Smooth muscle cell (in vitro differentiated cells): ENCODE results near the gene CREB5. TPM values are rescaled to one million over a fixed set of nuclear protein-coding genes. Genes with fewer than 3 reads are reported as not detected.
A peak's percentile ranks its signal among the peaks of the same experiment; 100 is the strongest.

Source experiments
- DNase-seq: peaks from one replicate; lab custom pipeline; 2025; ENCODE audit not compliant: unreplicated experiment; lab: John Stamatoyannopoulos, UW
- H2AFZ ChIP-seq: fragments of 200-600 bp; sonication (generic); 2 replicates; pipeline ENCODE4 v1.6.0; 2016; ENCODE audit warnings: antibody characterized with exemption, low read depth, mild to moderate bottlenecking
- H3F3A ChIP-seq: fragments of 200-600 bp; sonication (generic); 2 replicates; pipeline ENCODE4 v1.6.0; 2017; ENCODE audit warnings: antibody characterized with exemption, low read depth
- H3K27ac ChIP-seq: fragments of 200-600 bp; sonication (generic); 2 replicates; pipeline ENCODE4 v1.5.1; 2016; ENCODE audit warnings: low read depth, mild to moderate bottlenecking
- H3K27me3 ChIP-seq: fragments of 200-600 bp; sonication (generic); 2 replicates; pipeline ENCODE4 v1.6.1; 2016; ENCODE audit warnings: low read depth, mild to moderate bottlenecking
- H3K36me3 ChIP-seq: fragments of 200-600 bp; sonication (generic); 2 replicates; pipeline ENCODE4 v1.5.1; 2016; ENCODE audit warnings: low read depth
- H3K4me1 ChIP-seq: fragments of 200-600 bp; sonication (generic); 2 replicates; pipeline ENCODE4 v1.5.1; 2016; ENCODE audit warnings: low read depth
- H3K4me2 ChIP-seq: fragments of 200-600 bp; sonication (generic); 2 replicates; pipeline ENCODE4 v1.6.0; 2016; ENCODE audit warnings: mild to moderate bottlenecking
- H3K4me3 ChIP-seq: fragments of 200-600 bp; sonication (generic); 2 replicates; pipeline ENCODE4 v1.5.1; 2016; ENCODE audit warnings: mild to moderate bottlenecking
- H3K79me2 ChIP-seq: fragments of 200-600 bp; sonication (generic); 2 replicates; pipeline ENCODE4 v1.6.0; 2016; ENCODE audit warnings: low read depth, mild to moderate bottlenecking
- H3K9ac ChIP-seq: fragments of 200-600 bp; sonication (generic); 2 replicates; pipeline ENCODE4 v1.6.0; 2016; ENCODE audit warnings: low read depth
- H3K9me3 ChIP-seq: fragments of 200-600 bp; sonication (generic); replicated peaks from 2 replicates; pipeline ENCODE4 v1.5.1; 2016; ENCODE audit warnings: low read depth
- H4K20me1 ChIP-seq: fragments of 200-600 bp; sonication (generic); 2 replicates; pipeline ENCODE4 v1.6.0; 2016; ENCODE audit warnings: low read depth
- WGBS: methylation state at CpG from one replicate; pipeline ENCODE4 v1.1.7; 2016; ENCODE audit warnings: low lambda C conversion rate; 5-methylcytosine and 5-hydroxymethylcytosine counted together
- polyA plus RNA-seq: library from polyadenylated mRNA; unstranded; fragments of >200 nt; fragmentation: Nextera tagmentation; extraction: Ambion mirVana; gene quantifications from 2 replicates; pipeline ENCODE4 v1.2.1, GENCODE V29; 2016
- total RNA-seq: library from RNA; depleted of rRNA; stranded (reverse); fragments of >200 nt; gene quantifications from 2 replicates; pipeline ENCODE4 v1.2.3, GENCODE V29; 2014
- TF ChIP-seq, protein P1 (sequence below): fragments of 200-600 bp; sonication (generic); IDR thresholded peaks from 2 replicates; pipeline ENCODE4 v1.5.1; 2017; ENCODE audit warnings: borderline replicate concordance, mild to moderate bottlenecking, antibody characterized with exemption; ENCODE audit not compliant: insufficient read depth, poor library complexity, severe bottlenecking

Gene CREB5
- total and polyA plus RNA-seq, 2 experiments from 2014 or later, result 6.2 to 18.2 TPM

DNA sequence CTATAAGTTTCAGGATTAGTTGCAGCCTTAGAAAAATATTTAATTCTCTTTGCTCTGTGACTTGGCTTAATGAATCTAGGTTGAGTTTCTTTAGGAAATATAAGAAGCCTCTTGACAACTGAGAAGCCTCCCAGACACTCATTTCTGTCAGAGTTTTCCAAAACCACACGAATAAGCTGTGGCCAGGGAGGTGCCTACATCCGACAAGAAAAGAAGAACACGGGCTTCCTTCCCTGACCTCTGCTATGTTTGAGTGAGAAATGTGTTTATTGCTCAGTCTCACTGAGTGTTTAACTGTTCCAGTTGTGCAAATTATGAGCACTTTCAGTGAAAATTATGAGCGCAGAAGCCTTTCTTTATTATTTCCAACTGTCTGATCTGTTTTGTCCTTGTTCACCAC, 440.8 kb downstream of the CREB5 start:
- peaks cover 14% of the 10 kb centered on the region for H3K4me1 ChIP-seq
- peaks cover 8% of the 10 kb centered on the region for H3F3A ChIP-seq
- 23% methylated on average over 4 of the region's 4 CpGs for WGBS
- no peaks in the 10 kb centered on the region for H3K9me3 ChIP-seq
- no peaks in the 10 kb centered on the region for H3K36me3 ChIP-seq
- no peaks in the 10 kb centered on the region for H3K79me2 ChIP-seq
- H3K4me3 ChIP-seq, result no peak overlapping the region
- H3K4me2 ChIP-seq, result peak overlapping the region; percentile 88
- no peaks in the 10 kb centered on the region for H4K20me1 ChIP-seq
- H3K27ac ChIP-seq, result no peak overlapping the region
- no peak overlapping the region for H2AFZ ChIP-seq
- TF ChIP-seq, protein P1, sequence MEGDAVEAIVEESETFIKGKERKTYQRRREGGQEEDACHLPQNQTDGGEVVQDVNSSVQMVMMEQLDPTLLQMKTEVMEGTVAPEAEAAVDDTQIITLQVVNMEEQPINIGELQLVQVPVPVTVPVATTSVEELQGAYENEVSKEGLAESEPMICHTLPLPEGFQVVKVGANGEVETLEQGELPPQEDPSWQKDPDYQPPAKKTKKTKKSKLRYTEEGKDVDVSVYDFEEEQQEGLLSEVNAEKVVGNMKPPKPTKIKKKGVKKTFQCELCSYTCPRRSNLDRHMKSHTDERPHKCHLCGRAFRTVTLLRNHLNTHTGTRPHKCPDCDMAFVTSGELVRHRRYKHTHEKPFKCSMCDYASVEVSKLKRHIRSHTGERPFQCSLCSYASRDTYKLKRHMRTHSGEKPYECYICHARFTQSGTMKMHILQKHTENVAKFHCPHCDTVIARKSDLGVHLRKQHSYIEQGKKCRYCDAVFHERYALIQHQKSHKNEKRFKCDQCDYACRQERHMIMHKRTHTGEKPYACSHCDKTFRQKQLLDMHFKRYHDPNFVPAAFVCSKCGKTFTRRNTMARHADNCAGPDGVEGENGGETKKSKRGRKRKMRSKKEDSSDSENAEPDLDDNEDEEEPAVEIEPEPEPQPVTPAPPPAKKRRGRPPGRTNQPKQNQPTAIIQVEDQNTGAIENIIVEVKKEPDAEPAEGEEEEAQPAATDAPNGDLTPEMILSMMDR, result no peak
- H3K27me3 ChIP-seq, result peaks cover 36% of the 10 kb centered on the region
- no peak overlapping the region for H3K9ac ChIP-seq
- DNase-seq, result no peak

GRCh38 chr7:28853834-28854749, 441.8 kb downstream of the CREB5 start:
- 9% methylated on average over 57 of the region's 63 CpGs for WGBS
- Histone ChIP-seq H3K4me1 (peaks cover 14% of the 10 kb centered on the region), H3K4me2 (peak overlapping the region; percentile 88), H3K27ac (no peak overlapping the region), H3K9ac (no peak overlapping the region), H4K20me1 (no peaks in the 10 kb centered on the region), H3K4me3 (peak overlapping the region; percentile 54), H3K79me2 (no peaks in the 10 kb centered on the region), H3K9me3 (no peaks in the 10 kb centered on the region), H3F3A (peaks cover 8% of the 10 kb centered on the region), H2AFZ (peak overlapping the region; percentile 40), H3K36me3 (no peaks in the 10 kb centered on the region), H3K27me3 (peaks cover 36% of the 10 kb centered on the region)
- TF ChIP-seq, protein P1, result peak; percentile 76
- peak; percentile 41 for DNase-seq

DNA sequence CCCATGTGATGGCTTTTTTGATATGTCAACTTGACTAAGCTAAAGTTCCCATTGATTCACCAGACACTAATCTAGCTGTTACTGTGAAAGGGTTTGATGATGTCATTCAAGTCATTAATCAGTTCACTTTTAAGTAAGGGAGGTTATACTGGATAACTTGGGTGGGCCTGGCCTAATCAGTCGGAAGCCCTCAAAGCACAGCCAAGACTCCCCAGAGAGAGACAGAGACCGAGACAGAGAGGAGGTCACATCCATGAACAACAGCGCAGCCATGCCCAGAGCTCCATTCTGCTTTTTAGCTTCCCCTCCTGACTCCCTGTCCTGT, 442.4 kb downstream of the CREB5 start:
- Histone ChIP-seq H3K79me2 (no peaks in the 10 kb centered on the region), H3K36me3 (no peaks in the 10 kb centered on the region), H3K27me3 (peaks cover 29% of the 10 kb centered on the region), H3K9ac (no peak overlapping the region), H3F3A (peaks cover 8% of the 10 kb centered on the region), H4K20me1 (no peaks in the 10 kb centered on the region), H3K4me2 (peak overlapping the region; percentile 88), H3K4me3 (no peak overlapping the region), H2AFZ (peak overlapping the region; percentile 40), H3K9me3 (no peaks in the 10 kb centered on the region), H3K4me1 (peaks cover 14% of the 10 kb centered on the region), H3K27ac (no peak overlapping the region)
- 98% methylated on average over 3 of the region's 3 CpGs for WGBS
- no peak for DNase-seq
- TF ChIP-seq, protein P1, result no peak
